ENCODE measurements around the gene BRWD1.

DNA sequence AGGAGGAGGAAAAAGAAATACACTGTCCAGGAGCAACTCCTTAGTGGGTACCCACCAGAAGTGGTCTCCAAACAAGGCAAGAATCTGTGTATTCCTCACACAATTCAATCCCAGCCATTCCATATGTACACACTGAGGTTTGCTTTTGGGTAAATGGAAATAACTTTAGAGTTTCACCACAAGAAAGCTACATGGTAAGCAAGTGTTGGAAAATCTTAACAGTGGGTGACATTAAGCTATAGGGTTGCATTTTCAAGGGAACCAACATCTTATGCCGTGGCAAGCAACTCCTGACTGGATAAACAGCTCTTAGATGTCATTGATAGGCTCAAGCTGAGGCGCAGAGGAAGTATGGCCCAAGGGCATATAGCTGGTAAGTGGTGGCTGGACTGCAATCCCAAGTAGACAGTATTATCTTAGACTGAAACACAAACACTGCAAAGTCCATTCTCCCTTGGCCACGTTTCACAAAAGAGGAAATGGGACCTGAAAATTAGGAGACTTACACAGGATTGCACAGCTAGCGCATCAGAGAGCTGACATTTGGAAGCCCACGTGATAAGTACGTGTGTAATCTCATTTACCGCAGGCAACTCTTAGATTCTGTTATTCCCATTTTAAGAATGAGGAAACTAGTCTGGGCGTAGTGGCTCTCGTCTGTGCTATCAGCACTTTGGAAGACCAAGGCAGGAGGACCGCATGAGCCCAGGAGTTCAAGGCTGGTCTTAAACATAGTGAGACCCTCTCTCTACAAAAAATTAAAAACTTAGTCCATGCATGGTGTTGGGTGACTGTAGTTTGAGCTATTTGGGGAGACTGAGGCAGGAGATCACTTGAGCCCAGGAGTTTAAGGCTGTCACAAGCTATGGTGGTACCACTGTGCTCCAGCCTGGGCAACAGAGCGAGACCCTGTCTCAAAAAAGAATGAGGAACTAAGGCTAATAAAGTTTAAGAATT lies 4.0 kb upstream of the BRWD1 start:
- TF ChIP-seq CREB1 (CRISPR knock-in tag; IDR thresholded peaks at IDR 0.05; ENCODE audit: low read depth) = no peak
- TF ChIP-seq, protein P1, sequence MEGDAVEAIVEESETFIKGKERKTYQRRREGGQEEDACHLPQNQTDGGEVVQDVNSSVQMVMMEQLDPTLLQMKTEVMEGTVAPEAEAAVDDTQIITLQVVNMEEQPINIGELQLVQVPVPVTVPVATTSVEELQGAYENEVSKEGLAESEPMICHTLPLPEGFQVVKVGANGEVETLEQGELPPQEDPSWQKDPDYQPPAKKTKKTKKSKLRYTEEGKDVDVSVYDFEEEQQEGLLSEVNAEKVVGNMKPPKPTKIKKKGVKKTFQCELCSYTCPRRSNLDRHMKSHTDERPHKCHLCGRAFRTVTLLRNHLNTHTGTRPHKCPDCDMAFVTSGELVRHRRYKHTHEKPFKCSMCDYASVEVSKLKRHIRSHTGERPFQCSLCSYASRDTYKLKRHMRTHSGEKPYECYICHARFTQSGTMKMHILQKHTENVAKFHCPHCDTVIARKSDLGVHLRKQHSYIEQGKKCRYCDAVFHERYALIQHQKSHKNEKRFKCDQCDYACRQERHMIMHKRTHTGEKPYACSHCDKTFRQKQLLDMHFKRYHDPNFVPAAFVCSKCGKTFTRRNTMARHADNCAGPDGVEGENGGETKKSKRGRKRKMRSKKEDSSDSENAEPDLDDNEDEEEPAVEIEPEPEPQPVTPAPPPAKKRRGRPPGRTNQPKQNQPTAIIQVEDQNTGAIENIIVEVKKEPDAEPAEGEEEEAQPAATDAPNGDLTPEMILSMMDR (conservative IDR thresholded peaks at IDR 0.05; ENCODE audit: low read depth in 2 of 2) = no peak
- TF ChIP-seq EZH2phosphoT487 (IDR thresholded peaks at IDR 0.05; ENCODE audit: unreplicated experiment) = no peak
- TF ChIP-seq, protein P2, sequence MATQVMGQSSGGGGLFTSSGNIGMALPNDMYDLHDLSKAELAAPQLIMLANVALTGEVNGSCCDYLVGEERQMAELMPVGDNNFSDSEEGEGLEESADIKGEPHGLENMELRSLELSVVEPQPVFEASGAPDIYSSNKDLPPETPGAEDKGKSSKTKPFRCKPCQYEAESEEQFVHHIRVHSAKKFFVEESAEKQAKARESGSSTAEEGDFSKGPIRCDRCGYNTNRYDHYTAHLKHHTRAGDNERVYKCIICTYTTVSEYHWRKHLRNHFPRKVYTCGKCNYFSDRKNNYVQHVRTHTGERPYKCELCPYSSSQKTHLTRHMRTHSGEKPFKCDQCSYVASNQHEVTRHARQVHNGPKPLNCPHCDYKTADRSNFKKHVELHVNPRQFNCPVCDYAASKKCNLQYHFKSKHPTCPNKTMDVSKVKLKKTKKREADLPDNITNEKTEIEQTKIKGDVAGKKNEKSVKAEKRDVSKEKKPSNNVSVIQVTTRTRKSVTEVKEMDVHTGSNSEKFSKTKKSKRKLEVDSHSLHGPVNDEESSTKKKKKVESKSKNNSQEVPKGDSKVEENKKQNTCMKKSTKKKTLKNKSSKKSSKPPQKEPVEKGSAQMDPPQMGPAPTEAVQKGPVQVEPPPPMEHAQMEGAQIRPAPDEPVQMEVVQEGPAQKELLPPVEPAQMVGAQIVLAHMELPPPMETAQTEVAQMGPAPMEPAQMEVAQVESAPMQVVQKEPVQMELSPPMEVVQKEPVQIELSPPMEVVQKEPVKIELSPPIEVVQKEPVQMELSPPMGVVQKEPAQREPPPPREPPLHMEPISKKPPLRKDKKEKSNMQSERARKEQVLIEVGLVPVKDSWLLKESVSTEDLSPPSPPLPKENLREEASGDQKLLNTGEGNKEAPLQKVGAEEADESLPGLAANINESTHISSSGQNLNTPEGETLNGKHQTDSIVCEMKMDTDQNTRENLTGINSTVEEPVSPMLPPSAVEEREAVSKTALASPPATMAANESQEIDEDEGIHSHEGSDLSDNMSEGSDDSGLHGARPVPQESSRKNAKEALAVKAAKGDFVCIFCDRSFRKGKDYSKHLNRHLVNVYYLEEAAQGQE (IDR thresholded peaks at IDR 0.05; ENCODE audit: unreplicated experiment) = no peak
- no peak for TF ChIP-seq POLR2AphosphoS5 (IDR thresholded peaks at IDR 0.05; ENCODE audit: low read depth)
- no peak for TF ChIP-seq EZH2 (IDR thresholded peaks at IDR 0.05; ENCODE audit: low read depth, unreplicated experiment)
- TF ChIP-seq, protein P3, sequence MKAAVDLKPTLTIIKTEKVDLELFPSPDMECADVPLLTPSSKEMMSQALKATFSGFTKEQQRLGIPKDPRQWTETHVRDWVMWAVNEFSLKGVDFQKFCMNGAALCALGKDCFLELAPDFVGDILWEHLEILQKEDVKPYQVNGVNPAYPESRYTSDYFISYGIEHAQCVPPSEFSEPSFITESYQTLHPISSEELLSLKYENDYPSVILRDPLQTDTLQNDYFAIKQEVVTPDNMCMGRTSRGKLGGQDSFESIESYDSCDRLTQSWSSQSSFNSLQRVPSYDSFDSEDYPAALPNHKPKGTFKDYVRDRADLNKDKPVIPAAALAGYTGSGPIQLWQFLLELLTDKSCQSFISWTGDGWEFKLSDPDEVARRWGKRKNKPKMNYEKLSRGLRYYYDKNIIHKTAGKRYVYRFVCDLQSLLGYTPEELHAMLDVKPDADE (IDR thresholded peaks at IDR 0.05) = no peak
- no peak for TF ChIP-seq JUNB (IDR thresholded peaks at IDR 0.05; ENCODE audit: unreplicated experiment)
- TF ChIP-seq NANOG (IDR thresholded peaks at IDR 0.05; ENCODE audit: borderline replicate concordance) = no peak
- no peak for TF ChIP-seq STAT1 (IDR thresholded peaks at IDR 0.05; ENCODE audit: unreplicated experiment)
- TF ChIP-seq ZNF331 (CRISPR knock-in tag; IDR thresholded peaks at IDR 0.05; ENCODE audit: low read depth) = no peak
- no peak for TF ChIP-seq ZNF114 (CRISPR knock-in tag; IDR thresholded peaks at IDR 0.05)
- TF ChIP-seq, protein P4, sequence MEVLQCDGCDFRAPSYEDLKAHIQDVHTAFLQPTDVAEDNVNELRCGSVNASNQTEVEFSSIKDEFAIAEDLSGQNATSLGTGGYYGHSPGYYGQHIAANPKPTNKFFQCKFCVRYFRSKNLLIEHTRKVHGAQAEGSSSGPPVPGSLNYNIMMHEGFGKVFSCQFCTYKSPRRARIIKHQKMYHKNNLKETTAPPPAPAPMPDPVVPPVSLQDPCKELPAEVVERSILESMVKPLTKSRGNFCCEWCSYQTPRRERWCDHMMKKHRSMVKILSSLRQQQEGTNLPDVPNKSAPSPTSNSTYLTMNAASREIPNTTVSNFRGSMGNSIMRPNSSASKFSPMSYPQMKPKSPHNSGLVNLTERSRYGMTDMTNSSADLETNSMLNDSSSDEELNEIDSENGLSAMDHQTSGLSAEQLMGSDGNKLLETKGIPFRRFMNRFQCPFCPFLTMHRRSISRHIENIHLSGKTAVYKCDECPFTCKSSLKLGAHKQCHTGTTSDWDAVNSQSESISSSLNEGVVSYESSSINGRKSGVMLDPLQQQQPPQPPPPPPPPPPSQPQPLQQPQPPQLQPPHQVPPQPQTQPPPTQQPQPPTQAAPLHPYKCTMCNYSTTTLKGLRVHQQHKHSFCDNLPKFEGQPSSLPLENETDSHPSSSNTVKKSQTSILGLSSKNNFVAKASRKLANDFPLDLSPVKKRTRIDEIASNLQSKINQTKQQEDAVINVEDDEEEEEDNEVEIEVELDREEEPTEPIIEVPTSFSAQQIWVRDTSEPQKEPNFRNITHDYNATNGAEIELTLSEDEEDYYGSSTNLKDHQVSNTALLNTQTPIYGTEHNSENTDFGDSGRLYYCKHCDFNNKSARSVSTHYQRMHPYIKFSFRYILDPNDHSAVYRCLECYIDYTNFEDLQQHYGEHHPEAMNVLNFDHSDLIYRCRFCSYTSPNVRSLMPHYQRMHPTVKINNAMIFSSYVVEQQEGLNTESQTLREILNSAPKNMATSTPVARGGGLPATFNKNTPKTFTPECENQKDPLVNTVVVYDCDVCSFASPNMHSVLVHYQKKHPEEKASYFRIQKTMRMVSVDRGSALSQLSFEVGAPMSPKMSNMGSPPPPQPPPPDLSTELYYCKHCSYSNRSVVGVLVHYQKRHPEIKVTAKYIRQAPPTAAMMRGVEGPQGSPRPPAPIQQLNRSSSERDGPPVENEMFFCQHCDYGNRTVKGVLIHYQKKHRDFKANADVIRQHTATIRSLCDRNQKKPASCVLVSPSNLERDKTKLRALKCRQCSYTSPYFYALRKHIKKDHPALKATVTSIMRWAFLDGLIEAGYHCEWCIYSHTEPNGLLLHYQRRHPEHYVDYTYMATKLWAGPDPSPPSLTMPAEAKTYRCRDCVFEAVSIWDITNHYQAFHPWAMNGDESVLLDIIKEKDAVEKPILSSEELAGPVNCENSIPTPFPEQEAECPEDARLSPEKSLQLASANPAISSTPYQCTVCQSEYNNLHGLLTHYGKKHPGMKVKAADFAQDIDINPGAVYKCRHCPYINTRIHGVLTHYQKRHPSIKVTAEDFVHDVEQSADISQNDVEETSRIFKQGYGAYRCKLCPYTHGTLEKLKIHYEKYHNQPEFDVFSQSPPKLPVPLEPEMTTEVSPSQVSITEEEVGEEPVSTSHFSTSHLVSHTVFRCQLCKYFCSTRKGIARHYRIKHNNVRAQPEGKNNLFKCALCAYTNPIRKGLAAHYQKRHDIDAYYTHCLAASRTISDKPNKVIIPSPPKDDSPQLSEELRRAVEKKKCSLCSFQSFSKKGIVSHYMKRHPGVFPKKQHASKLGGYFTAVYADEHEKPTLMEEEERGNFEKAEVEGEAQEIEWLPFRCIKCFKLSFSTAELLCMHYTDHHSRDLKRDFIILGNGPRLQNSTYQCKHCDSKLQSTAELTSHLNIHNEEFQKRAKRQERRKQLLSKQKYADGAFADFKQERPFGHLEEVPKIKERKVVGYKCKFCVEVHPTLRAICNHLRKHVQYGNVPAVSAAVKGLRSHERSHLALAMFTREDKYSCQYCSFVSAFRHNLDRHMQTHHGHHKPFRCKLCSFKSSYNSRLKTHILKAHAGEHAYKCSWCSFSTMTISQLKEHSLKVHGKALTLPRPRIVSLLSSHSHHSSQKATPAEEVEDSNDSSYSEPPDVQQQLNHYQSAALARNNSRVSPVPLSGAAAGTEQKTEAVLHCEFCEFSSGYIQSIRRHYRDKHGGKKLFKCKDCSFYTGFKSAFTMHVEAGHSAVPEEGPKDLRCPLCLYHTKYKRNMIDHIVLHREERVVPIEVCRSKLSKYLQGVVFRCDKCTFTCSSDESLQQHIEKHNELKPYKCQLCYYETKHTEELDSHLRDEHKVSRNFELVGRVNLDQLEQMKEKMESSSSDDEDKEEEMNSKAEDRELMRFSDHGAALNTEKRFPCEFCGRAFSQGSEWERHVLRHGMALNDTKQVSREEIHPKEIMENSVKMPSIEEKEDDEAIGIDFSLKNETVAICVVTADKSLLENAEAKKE (CRISPR knock-in tag; IDR thresholded peaks at IDR 0.05) = no peak

Data from GM23338 (cell line).